Left renal cortex interstitium (tissue), 4 donors: ENCODE results near the gene RANBP2. TPM values are rescaled to one million over a fixed set of nuclear protein-coding genes. Genes with fewer than 3 reads are reported as not detected.
"Not testable (repeated sequence)": the region's sequence is repeated elsewhere in the genome, so short reads cannot be mapped to it uniquely, and the experiment has no call there.

Source experiments
- DNase-seq, 4 donors: peaks; one replicate each; pipeline ENCODE4 v3.0.0-alpha.2; 2013; ENCODE audit warnings: low read depth in 4 of 4, low spot score in 2 of 4, missing footprints in 1 of 4
- polyA plus RNA-seq, 4 donors: library from polyadenylated mRNA; unstranded; fragments of 120-200 nt; gene quantifications; one replicate each; pipeline ENCODE4 v1.2.1, GENCODE V29; 2013; ENCODE audit not compliant: insufficient read length in 4 of 4

The RANBP2 gene
- polyA plus RNA-seq, 4 donors, result 52.8 to 74.0 (median 59.6) TPM

DNA sequence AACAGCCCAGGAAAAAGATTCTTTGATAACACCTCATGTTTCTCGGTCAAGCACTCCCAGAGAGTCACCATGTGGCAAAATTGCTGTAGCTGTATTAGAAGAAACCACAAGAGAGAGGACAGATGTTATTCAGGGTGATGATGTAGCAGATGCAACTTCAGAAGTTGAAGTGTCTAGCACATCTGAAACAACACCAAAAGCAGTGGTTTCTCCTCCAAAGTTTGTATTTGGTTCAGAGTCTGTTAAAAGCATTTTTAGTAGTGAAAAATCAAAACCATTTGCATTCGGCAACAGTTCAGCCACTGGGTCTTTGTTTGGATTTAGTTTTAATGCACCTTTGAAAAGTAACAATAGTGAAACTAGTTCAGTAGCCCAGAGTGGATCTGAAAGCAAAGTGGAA is 48.6 kb downstream of the RANBP2 start:
- not testable (repeated sequence) for DNase-seq

DNA sequence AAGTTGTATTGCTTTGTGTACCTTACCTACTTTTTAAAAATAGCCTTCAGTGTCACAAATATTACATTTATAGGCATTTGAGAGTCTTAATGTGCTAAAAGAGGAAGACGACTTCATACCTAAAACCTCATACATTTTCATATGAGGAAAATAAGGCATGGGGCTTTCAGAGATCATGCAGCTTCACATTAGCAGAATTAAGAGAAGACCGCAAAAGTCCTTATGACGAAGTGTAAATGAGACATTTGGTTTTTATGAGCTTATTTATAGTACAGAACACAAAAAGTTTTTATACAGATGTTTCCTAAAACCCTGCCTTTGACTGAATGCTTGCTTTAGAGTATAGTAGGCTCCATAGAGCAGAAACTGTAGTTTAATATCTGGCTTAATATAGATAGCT is 57.2 kb downstream of the RANBP2 start:
- DNase-seq, result no peak

DNA sequence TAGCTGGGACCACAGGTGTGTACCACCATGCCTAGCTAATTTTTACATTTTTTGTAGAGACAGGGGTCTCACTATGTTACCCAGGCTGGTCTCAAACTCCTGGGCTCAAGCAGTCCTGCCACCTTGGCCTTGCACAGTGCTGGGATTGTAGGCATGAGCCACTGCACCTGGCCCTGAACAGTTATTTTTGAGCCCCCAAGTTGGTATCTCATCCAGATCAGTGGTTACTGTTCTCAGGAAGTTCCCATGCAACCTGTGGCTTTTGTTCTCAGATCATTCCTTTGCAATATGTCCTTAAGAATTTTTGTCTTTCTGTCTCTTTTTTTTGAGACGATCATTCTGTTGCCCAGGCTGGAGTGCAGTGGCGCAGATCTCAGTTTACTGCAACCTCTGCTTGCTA is 59.6 kb downstream of the RANBP2 start:
- DNase-seq, result no peak

DNA sequence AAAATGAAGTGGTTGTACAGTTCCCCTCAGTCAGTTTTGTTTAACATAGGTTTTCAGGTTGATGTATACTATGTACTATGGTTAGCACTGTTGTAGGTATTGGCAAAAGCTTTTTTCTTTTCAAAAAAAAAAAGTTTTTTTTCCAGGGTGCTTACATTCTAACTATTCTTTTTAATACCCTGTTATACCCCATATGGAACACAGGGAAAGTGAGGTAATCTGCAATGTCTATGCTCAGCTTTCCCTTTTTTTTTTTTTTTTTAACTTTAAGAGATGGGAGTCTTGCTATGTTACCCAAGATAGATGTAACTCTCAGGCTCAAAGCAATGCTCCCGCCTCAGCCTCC is 66.7 kb downstream of the RANBP2 start:
- no peak for DNase-seq

DNA sequence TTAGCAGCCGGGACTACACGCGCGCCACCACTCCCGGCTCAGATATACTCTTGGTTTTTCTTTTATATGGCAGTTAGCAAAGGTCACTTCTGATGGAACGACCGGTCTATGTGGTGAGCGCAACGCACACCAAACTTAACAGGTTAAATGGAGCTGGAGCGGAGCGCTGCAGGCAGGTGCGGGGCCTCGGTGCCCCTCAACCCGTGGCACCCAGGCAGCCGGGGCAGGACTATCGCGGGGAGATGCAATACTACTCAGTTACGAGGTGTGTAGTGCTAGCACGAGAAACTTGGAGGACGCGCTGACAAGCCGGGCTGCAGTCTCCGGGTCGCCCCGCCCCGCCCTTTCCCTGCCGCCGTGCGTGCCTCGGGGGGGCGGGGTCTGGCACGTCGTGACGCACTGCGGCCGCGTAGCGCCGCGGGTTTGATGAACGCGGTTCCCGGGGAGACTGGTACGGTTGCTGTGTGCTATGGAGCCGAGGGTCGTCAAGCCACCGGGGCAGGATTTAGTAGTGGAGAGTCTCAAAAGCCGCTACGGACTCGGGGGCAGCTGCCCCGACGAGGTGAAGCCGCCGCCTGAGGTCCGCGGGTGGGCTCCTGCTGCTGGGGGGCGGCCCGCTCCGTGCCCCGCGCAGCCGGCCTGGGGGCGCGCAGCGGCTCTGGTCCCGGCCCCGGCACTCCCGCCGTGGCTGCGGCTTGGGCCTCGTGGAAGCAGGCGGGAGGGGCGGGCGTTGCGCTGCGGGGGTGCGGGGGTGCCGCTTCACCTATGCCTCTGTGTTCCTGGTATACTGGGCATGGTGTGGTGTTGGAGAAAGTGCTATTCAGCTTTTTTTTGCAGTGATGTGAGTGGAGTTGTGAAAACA is 67.3 kb downstream of the RANBP2 start, which contains the start of gene CCDC138:
Gene CCDC138, plus strand, starts transcription at position 418 of the 862 bp plus-strand sequence. Its CDS starts 52 bp downstream, at position 470.
- peak; percentile 52 to 83 (median 78) for DNase-seq

DNA sequence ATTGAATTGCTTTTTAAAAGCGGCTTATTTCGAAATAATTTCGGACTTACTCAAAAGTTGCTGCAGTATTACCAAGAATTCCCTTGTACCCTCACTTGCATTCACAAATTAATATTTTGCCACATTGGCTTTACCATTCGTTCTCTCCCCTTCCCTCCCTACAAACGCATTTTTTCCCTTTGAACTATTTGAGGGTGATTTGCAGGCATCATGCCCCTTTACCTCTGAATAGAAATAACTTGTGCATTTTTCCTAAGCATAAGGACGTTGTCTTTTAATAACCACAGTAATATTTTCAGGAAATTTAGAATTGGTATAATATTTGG is 67.9 kb downstream of the RANBP2 start:
- DNase-seq, result peak; percentile 7 to 15 (median 14)

DNA sequence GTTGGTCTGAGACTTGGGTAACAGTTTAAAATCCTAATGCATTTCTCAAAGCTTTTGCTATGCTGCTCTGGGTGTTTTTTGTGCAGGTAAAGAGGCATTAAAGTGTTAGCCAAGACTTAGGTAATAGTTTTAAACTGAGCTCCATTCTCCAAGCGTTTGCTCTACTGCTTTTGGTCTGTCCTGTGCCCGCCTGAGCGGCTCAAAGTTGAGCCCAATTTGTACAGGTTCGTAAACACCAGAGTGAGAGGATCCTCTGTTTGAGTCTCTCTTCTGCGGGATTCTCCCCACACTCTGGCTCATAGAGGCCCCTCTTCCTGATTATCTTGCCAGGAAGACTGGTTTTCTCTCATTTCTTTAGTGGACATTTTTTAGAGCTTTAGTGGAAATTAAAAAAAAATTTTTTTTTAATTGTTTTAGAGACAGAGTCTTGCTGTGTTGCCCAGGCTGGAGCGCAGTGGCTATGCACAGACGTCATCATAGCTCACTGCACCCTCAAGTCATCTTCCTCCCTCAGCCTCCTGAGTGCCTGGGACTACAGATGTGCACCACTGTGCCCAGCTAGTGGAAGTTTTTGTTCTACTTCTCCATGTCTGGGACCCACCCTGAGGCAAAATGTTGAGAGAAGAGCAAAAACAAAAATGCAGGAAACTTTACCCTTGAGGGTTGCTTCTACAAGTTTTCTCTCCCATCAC is 83.9 kb downstream of the RANBP2 start:
- DNase-seq, result no peak

DNA sequence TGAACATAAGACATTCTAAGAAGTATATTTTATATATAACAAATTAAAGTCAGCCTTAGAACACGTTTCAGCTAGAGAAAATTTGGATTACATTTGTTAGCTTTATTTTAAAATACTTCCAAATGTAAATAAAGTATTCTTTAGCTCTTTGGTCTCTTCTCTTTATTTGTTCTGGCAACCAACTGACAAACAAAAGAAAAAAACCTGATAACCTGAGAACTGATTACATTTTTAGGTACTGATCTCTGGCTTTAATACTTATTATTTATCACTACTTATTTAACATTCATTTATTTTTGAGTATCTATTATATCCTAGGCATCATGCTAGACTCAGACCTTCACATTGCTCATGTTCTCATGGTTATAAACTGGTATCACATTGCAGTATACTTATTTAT is 85.8 kb downstream of the RANBP2 start:
- DNase-seq, result no peak

DNA sequence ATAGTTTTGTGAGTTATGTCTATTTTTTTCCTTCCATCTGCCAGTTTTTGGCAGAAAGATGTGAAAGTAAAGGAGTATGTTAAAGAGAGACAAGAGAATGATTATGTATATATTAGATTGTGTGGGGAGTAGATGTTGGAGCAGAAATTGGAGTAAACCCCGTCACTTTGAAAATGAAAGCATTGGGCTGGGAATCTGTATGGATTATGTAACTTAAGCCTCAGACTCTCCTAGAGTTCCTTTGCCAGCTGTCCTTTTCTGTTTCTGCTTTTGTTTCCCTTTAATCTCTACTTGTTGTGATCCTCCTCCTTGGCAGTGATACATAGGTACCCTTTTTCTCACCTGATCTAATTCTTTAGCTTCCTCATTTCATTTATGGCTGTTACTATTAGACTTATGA is 86.5 kb downstream of the RANBP2 start:
- DNase-seq, result no peak

DNA sequence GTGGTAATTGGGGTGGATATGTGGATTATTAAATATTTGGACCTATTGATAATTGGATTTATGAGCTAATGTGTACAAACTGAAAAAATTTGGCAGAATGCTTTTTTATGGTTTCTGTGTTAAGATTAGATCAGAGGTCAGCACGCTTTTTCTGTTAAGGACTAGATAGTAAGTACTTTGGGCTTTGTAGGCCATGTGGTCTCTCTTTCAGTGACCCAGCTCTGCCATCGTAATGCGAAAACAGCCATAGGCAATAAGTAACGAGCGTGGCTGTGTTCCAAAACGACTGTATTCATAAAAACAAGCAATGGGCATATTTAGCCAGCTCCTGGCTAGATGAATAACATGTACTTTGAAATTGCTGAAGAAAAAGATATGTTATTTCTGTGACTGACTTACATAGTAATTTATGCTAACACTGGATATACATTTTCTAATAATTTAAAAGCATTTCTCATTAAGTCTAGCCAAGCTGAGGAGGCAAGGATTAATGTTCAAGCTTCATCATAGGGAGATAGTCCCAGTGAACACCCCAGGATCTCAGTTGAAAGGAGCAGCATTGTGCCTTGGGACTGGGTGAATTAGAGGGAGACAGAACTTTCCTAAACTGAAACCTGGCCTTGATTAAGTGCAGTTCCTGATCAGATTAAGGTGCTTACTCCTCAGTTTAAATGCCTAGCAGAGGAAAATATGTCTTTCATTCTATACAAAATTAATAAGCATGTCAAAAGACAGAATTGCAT is 87.3 kb downstream of the RANBP2 start:
- DNase-seq, result no peak

DNA sequence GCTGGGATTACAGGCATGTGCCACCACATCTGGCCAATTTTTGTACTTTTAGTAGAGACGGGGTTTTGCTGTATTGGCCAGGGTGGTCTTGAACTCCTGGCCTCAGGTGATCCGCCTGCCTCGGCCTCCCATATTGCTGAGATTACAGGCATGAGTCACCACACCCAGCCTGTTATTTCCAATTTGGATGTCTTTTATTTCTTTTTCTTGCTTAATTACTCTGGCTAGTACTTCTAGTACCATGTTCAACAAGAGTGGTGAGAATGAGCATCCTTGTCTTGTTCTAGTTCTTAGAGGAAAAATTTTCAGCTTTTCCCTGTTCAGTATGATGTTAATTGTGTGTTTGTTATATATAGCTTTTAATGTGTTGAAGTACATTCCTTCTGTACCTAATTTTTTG is 90.7 kb downstream of the RANBP2 start:
- DNase-seq, result no peak

DNA sequence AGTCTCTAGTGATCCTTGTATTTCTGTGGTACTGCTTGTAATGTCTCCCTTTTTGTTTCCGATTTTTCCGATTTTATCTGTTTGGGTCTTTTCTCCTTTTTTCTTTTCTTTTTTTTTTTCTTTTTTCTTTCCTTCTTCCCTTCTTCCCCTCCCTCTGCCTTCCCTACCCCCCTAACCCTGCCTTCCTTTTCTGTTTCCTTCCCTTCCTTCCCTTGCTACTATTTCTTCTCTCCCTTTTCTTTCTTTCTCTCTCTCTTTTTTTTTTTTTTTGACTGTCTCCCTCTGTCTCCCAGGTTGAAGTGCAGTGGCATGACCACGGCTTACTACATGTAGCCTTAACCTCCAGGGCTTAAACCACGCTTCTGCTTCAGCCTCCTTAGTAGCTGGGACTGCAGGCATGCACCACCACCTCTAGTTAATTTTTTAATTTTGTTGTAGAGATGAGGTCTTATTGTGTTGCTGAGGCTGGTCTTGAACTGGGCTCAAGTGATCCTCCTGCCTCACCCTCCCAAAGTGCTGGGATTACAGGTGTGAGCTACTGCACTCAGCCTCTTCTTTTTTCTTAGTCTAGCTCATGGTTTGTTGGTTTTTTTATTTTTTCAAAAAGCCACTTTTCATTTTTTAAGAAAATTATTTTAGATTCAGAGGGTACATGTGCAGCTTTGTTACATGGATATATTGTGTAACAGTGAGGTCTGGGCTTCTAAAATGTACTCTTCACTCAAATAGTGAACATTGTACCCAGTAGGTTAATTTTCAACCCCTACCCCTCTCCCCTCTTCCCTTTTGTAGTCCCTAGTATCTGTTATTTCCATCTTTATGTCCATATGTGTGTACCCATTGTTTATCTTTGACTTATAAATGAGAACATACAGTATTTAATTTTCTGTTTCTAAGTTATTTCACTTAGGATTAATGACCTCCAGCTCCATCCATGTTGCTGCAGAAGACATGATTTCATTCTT is 92.0 kb downstream of the RANBP2 start:
- no peak for DNase-seq

DNA sequence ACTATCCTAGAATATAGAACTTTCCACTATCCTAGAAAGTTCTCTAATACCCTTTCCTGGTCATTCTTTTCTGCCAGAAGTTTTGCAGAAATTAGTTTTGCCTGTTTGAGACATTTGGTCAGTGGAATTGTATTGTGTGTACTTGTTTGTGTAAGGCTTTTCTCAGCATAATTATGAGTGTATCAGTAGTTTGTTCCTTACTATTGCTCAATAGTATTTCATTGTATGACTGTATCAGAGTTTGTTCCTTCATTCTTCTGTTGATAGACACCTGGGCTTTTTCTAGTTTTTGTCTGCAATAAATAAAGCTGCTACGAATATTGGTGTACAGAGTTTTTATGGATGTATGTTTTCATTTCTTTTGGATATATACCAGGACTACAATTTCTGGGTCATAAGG is 94.5 kb downstream of the RANBP2 start:
- no peak for DNase-seq

DNA sequence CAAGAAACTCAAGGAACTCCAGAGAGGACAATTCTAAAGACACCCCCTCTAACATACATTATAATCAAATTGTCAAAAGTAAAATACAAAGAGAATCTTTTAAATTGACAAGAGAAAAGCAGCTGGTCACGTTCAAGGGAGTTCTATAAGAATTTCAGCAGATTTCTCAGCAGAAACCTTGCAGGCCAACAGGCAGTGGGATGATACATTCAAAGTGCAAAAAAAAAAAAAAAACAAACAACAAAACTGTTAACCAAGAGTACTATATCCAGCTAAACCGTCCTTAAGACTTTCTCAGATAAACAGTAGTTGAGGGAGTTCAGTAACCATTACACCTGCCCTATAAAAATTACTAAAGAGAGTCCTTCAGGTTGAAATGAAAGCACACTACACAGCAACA is 101.2 kb downstream of the RANBP2 start:
- DNase-seq, result no peak

DNA sequence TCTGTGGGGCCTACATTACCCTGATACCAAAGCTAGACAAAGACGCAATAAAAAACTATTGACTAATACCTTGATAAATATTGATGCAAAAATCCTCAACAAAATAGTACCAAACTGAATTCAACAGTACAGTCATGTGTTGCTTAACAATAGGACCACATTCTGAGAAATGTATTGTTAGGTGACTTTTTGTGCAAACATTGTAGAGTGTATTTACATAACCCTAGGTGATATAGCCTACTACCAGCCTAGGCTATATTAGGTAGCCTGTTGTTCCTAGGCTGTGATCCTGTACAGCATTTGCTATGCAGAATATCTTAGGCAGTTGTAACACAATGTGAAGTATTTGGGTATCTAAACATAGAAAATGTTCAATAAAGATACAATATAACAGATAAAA is 104.0 kb downstream of the RANBP2 start:
- DNase-seq, result no peak

DNA sequence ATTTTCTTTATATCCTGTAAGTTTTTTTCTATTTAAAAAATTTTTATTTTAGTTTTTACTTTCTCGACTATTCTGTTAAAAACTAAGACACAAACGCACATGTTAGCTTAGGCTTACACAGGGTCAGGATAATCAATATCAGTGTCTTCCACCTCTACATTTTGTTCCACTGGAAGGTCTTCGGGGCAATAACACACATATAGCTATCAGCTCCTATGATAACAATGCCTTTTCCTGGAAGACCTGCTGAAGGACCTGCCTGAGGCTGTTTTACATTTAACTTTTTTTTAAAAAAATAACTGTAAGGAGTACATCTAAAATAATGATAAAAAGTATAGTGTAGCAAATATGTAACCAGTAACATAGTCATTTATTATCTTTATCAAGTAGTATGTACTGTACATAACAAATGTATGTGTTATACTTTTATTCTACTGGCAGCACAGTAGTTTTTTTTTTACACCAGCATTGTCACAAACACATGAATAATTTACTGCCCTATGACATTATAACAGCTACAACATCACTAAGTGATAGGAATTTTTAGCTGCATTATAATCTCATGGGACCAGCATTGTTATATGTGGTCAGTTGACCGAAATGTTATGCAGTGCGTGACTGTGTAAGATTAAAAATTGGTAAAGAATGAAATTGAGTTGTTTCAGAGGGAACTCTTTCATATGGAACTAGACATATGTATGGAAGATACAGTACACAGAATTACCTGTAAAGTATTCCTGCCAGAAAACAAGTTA is 105.2 kb downstream of the RANBP2 start:
- no peak for DNase-seq

DNA sequence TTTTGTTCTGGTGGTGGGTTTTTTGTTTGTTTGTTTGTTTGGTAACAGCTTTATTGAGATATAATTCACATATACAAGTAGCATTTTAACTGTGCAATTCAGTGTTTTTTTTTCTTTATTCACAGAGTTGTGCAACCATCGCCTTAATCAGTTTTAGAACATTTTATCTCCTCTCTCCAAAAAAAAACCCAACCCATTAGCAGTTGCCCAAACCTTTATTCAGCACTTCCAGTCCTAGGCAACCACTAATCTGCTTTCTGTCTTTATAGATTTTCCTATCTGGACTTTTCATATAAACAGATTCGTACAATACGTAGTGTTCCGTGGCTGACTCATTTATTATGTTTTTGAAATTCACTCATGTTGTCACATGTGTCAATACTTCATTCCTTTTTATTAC is 106.0 kb downstream of the RANBP2 start:
- DNase-seq, result no peak

DNA sequence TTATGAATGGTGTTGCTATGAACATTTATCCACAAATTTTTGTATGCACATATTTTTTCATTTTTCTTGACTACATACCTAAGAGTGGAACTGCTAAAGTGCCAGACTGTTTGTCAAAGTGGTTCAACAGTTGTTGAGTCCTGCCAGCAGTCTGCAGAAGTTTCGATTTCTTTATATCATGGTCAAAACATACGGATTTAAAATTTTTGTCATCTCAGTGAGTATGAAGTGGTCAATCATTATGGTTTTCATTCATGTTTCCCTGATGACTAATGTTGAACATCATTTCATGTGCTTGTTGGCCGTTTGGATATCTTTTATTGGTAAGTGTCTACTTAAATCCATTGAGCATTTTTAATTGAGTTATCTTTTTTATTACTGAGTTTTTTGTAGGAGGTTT is 106.5 kb downstream of the RANBP2 start:
- no peak for DNase-seq

DNA sequence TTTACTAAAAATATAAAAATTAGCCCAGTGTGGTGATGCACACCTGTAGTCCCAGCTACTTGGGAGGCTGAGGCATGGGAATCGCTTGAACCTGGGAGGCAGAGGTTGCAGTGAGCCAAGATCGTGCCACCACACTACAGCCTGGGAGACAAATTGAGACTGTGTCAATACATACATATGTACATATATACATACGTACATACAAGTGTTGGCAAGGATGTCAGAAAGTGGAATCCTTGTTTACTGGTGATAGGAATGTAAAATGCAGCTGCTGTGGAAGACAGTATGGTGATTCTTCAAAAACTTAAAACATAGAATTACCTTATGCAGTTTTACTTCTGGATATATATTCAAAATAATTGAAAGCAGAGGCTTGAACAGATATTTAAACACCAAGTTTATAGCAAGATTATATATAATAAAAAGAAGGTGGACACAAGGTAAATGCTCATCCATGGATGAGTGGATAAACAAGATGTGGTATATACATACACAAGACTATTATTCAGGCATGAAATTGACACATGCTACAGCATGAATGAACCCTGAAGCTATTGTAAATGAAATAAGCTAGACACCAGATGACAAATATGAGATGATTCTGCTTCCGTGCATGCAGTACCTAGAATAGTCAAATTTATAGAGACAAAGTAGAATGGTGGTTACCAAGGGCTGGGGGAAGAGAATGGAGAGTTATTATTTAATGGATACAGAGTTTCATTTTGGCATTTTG is 110.5 kb downstream of the RANBP2 start:
- no peak for DNase-seq
